GM06990 (cell line): ENCODE measurements around the gene SYT17.

ENCODE experiments used
- DNase-seq: peaks from one replicate; pipeline ENCODE4 v3.0.0-alpha.2; 2011; ENCODE audit not compliant: insufficient read length; ENCODE audit errors: extremely low read depth
- H3K27me3 ChIP-seq: replicated peaks from 2 replicates; pipeline ENCODE4 v1.6.0; 2011; ENCODE audit warnings: low read length; ENCODE audit not compliant: control insufficient read depth, insufficient read depth
- H3K36me3 ChIP-seq: 2 replicates; pipeline ENCODE4 v1.5.1; 2011; ENCODE audit warnings: low read length; ENCODE audit not compliant: control insufficient read depth, insufficient read depth
- H3K4me3 ChIP-seq: replicated peaks from 2 replicates; pipeline ENCODE4 v1.5.1; 2011; ENCODE audit warnings: low read depth, mild to moderate bottlenecking, control low read depth, low read length
- CTCF ChIP-seq: IDR thresholded peaks from 2 replicates; pipeline ENCODE4 v1.5.1; 2011; ENCODE audit warnings: low read length, control low read depth, mild to moderate bottlenecking, inconsistent platforms; ENCODE audit not compliant: insufficient read depth, poor library complexity, severe bottlenecking

Gene SYT17

DNA sequence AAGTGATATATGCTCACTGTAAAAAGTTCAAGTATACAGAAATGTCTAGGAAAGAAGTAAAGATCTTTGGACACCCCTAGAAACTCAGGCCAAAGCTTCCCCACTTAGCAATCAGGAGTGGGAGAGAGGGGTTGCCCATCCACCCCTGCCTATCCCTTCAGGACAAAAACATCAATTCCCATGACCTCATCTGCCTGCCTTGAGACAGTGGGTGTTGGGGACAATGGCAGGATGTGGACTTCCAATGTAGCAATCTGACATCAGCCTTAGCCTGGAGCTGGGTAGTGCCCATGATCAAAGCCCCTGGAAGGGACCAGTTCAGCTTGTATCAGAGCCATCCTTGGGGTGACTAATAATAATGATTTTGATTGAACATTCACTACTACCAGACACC lies 36.2 kb upstream of the SYT17 start:
- Histone ChIP-seq H3K4me3 (no peak overlapping the region), H3K27me3 (no peaks in the 10 kb centered on the region), H3K36me3 (no peaks in the 10 kb centered on the region)
- no peak for TF ChIP-seq CTCF
- no peak for DNase-seq

- peak; percentile 24 for DNase-seq
- Histone ChIP-seq H3K36me3 (no peaks in the 10 kb centered on the region), H3K27me3 (no peaks in the 10 kb centered on the region), H3K4me3 (no peak overlapping the region)
- no peak for TF ChIP-seq CTCF
Observed at GRCh38 chr16:19132255-19132654, 35.8 kb upstream of the SYT17 start.

DNA sequence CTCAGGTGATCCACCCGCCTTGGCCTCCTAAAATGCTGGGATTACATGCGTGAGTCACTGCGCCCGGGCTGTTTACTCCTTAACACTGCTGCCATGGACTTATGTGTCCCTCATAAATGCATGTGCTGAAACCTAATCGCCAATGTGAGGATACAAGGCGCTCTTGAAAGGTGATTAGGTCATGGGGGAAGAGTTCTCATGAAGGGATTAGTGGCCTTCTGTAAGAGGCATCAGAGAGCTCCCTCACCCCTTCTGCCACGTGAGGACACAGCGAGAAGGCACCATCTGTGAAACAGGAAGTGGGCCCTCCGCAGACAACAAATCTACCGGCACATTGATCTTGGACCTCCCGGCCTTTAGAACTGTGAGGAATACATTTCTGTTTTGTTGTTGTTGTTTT lies 35.1 kb upstream of the SYT17 start:
- no peak for TF ChIP-seq CTCF
- H3K36me3 ChIP-seq = no peaks in the 10 kb centered on the region
- peak; percentile 53 for DNase-seq
- H3K27me3 ChIP-seq = no peaks in the 10 kb centered on the region
- no peak overlapping the region for H3K4me3 ChIP-seq

- Histone ChIP-seq H3K36me3 (no peaks in the 10 kb centered on the region), H3K4me3 (no peak overlapping the region), H3K27me3 (no peaks in the 10 kb centered on the region)
- DNase-seq = no peak
- no peak for TF ChIP-seq CTCF
Observed at GRCh38 chr16:19133600-19133999, 34.4 kb upstream of the SYT17 start.

GRCh38 chr16:19135201-19135842 lies 32.7 kb upstream of the SYT17 start:
- Histone ChIP-seq H3K4me3 (no peak overlapping the region), H3K27me3 (no peaks in the 10 kb centered on the region), H3K36me3 (no peaks in the 10 kb centered on the region)
- TF ChIP-seq CTCF = no peak
- DNase-seq = no peak
